Thoracic aorta (tissue), 2 donors: ENCODE data around the gene DGKI. TPM values are rescaled to one million over a fixed set of nuclear protein-coding genes. Genes with fewer than 3 reads are reported as not detected.

Experiments
- ATAC-seq: fragments of 150-250 bp; one replicate; pipeline ENCODE4 v1.8.0; 2017; ENCODE audit warnings: low read depth; ENCODE audit not compliant: insufficient number of reproducible peaks, low FRiP score
- DNase-seq: peaks from one replicate; pipeline ENCODE4 v3.0.0-alpha.2; 2020; ENCODE audit warnings: low spot score
- H3K27ac ChIP-seq, 2 donors: fragments of 200-600 bp; sonication (generic); 1 replicate in 1 of 2; 2 replicates in 1 of 2; pipeline ENCODE4 v1.5.1; 2016; ENCODE audit warnings: mild to moderate bottlenecking in 2 of 2, moderate library complexity in 2 of 2
- H3K27me3 ChIP-seq: fragments of 200-600 bp; sonication (generic); replicated peaks from 2 replicates; pipeline ENCODE4 v1.6.0; 2016; ENCODE audit warnings: mild to moderate bottlenecking; ENCODE audit not compliant: insufficient read depth
- H3K36me3 ChIP-seq: fragments of 200-600 bp; sonication (generic); one replicate; pipeline ENCODE4 v1.5.1; 2016
- H3K4me1 ChIP-seq, 2 donors: fragments of 200-600 bp; sonication (generic); 1 replicate in 1 of 2; 2 replicates in 1 of 2; pipeline versions ENCODE4 v1.5.1 to v1.6.0; 2016; ENCODE audit warnings: low read depth in 2 of 2, mild to moderate bottlenecking in 1 of 2; ENCODE audit not compliant: control insufficient read depth in 1 of 2
- H3K4me3 ChIP-seq: fragments of 200-600 bp; sonication (generic); 2 replicates; pipeline ENCODE4 v1.5.1; 2016; ENCODE audit warnings: mild to moderate bottlenecking
- H3K9me3 ChIP-seq: fragments of 200-600 bp; sonication (generic); 2 replicates; pipeline ENCODE4 v1.5.1; 2016
- total RNA-seq, 2 donors: library from RNA; depleted of rRNA; stranded (reverse); fragments of >200 nt; gene quantifications; one replicate each; pipeline versions ENCODE4 v1.1.0 to v1.2.3, GENCODE V29; 2016
- TF ChIP-seq, protein P1 (sequence below): fragments of 200-600 bp; sonication (generic); IDR thresholded peaks from one replicate; pipeline ENCODE4 v1.5.1; 2019; ENCODE audit warnings: antibody characterized with exemption

DGKI gene
- total RNA-seq: 10 to 100 TPM; 10.3 to 22.3 TPM

DNA sequence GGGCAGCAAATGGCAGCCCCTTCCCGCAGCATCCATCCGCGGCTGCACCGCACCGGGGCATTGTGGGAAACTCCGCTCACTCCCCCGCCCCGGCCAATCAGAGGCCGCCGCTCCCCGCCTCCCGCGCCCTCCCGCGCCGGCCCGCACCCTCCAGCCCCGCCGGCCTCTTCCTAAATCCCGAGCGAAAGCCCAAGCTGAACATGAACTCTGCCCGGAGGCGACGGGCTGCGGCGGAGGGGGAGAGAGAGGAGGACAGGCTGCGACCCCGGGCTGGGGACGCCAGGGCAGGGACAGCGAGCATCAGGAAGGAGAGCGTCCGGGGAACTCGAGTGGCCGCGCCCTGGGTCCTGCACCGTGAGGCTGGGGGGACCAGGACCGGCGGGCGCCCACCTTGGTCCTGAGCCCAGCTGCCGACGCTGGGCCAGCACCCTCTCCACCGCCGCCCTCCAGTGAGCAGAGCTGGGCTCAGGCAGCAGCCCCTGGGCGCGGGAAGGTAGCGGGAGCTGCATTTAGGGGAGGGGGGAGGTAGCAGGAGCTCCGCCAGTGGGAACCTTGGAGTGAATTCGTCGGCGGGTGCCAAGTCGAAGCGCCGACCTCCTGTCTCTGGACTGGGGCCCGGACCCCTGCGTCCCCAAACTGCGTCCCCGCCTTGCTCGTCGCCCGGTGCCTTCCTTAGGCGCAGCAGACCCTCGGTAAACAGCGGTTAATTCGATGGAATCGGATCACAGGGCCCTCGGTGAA is at the start of gene DGKI:
TSS of gene DGKI (minus strand) at position 148 of the 741 bp plus-strand sequence.
- Histone ChIP-seq H3K4me1 (peaks cover 4 to 10% of the 10 kb centered on the region in 2 donors), H3K4me3 (peak within 1 kb of the TSS; percentile 73), H3K36me3 (no peaks in the 10 kb centered on the region), H3K27me3 (no peaks in the 10 kb centered on the region), H3K9me3 (no peaks in the 10 kb centered on the region), H3K27ac (peak within 1 kb of the TSS; percentile 39 to 44)
- ATAC-seq (no peak), DNase-seq (no peak)
- TF ChIP-seq, protein P1, sequence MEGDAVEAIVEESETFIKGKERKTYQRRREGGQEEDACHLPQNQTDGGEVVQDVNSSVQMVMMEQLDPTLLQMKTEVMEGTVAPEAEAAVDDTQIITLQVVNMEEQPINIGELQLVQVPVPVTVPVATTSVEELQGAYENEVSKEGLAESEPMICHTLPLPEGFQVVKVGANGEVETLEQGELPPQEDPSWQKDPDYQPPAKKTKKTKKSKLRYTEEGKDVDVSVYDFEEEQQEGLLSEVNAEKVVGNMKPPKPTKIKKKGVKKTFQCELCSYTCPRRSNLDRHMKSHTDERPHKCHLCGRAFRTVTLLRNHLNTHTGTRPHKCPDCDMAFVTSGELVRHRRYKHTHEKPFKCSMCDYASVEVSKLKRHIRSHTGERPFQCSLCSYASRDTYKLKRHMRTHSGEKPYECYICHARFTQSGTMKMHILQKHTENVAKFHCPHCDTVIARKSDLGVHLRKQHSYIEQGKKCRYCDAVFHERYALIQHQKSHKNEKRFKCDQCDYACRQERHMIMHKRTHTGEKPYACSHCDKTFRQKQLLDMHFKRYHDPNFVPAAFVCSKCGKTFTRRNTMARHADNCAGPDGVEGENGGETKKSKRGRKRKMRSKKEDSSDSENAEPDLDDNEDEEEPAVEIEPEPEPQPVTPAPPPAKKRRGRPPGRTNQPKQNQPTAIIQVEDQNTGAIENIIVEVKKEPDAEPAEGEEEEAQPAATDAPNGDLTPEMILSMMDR: no peak

DNA sequence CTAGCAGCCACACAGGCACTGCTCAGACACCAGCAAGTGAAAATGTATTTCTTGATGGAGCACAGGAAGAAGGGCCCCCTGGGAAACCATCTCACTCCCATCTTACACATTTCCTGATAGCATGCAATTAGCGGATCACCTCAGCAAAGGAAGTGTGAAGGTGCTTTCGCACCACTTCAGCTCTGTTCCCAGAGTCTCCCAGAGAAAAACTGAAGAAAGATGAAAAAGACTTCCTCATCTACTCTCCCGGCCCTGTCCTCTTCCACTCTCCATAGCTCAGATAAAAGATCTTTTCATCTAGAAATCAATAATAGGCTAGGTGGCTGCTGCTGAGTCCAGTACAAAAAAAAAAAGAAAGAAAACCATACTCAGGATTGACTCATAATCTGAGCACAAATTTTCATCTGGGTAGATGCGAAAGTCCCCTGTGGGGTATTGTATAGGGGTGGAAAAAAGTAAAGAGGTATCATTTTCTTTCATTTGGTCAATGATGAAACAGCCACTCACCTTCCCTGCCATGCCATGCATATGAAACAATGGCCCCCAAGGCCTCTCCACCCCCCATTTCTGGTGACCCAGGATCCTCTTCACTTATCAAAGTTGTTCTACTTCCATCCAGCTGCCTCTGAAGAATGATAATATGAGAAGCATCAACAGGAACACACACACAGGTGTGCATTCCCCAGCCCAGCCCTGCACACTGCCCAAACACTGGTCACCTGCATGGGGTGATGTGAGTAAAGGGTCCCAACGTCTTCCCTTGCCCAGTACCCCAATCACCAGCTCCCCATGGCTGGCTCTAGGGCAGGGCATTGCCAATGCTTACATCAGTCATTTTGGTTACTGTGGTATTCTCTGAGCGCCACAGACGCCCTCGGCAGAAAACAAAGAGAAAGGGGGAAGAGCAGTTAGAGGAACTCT is 48.8 kb upstream of the DGKI start:
- ATAC-seq (no peak), DNase-seq (no peak)
- H3K36me3 ChIP-seq: peaks cover 44% of the 10 kb centered on the region

DNA sequence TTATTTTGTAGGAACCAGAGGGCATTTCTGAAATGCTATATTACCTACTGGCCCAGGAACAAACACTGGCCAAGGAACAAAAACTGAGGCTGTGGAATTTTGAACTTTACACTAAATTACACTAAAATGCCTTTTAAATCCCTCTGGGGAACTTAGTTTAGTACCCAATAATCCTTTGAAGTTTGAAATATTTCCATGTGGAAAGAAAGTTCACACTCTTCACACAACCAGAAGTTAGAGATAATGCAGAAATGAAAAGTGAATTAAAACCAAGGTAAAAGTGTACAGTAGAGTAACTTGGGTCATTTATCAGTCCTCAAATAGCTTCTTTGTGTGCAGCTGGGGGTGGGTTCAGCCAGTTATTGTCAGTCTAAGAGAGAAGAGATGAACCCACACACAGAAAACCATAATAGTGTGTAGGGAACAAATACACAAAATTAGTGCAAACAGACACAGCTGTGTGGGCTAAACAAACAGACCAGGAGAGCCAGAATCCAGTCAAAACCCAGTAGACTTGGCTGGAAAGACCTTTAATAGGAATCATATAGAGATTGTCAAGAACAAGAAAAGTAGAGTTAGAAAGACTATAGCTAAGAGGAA is 46.5 kb upstream of the DGKI start:
- no peak for ATAC-seq
- Histone ChIP-seq H3K36me3 (peaks cover 35% of the 10 kb centered on the region), H3K4me1 (peaks cover 9 to 20% of the 10 kb centered on the region in 2 donors), H3K9me3 (no peaks in the 10 kb centered on the region), H3K27me3 (no peaks in the 10 kb centered on the region), H3K4me3 (no peak overlapping the region), H3K27ac (no peak overlapping the region)
- TF ChIP-seq, protein P1: no peak
- no peak for DNase-seq

More for the DNA sequence above, 48.8 kb upstream of the DGKI start:
- Histone ChIP-seq H3K4me3 (no peak overlapping the region), H3K27ac (no peak overlapping the region), H3K9me3 (no peaks in the 10 kb centered on the region), H3K27me3 (no peaks in the 10 kb centered on the region), H3K4me1 (peaks cover 13 to 23% of the 10 kb centered on the region in 2 donors)
- TF ChIP-seq, protein P1: no peak

- Histone ChIP-seq H3K27me3 (no peaks in the 10 kb centered on the region), H3K4me1 (peaks cover 9 to 33% of the 10 kb centered on the region in 2 donors), H3K4me3 (no peak overlapping the region), H3K36me3 (peaks cover 26% of the 10 kb centered on the region), H3K9me3 (no peaks in the 10 kb centered on the region), H3K27ac (peak overlapping the region in 1 of 2 donors; percentile 22)
- TF ChIP-seq, protein P1: no peak
- no peak for DNase-seq
- no peak for ATAC-seq
Observed at GRCh38 chr7:137891016-137891655, 44.4 kb upstream of the DGKI start.
